ENCODE data around the gene MTPN.

The MTPN gene

GRCh38 chr7:136016649-136017395, 39.7 kb upstream of the MTPN start:
- no peak for DNase-seq (ENCODE audit: low read depth)
- TF ChIP-seq MYC (IDR thresholded peaks at IDR 0.05; ENCODE audit: low read depth, low read length) (no peak), POLR2A (IDR thresholded peaks at IDR 0.05; ENCODE audit: extremely low read depth, insufficient read length) (no peak), MAX (IDR thresholded peaks at IDR 0.05; ENCODE audit: low read depth, low read length) (no peak), CTCF (IDR thresholded peaks at IDR 0.05; ENCODE audit: low read depth, low read length) (no peak)
- H3K4me3 ChIP-seq (ENCODE audit: low read depth, low read length): no peak overlapping the region

GRCh38 chr7:136015638-136016037, 38.5 kb upstream of the MTPN start:
- no peak overlapping the region for H3K4me3 ChIP-seq (ENCODE audit: low read depth, low read length)
- TF ChIP-seq CTCF (IDR thresholded peaks at IDR 0.05; ENCODE audit: low read depth, low read length) (no peak), POLR2A (IDR thresholded peaks at IDR 0.05; ENCODE audit: extremely low read depth, insufficient read length) (no peak), MAX (IDR thresholded peaks at IDR 0.05; ENCODE audit: low read depth, low read length) (no peak), MYC (IDR thresholded peaks at IDR 0.05; ENCODE audit: low read depth, low read length) (no peak)
- DNase-seq (ENCODE audit: low read depth): no peak

- no peak for DNase-seq (ENCODE audit: low read depth)
- no peak overlapping the region for H3K4me3 ChIP-seq (ENCODE audit: low read depth, low read length)
- no peak for TF ChIP-seq MYC (IDR thresholded peaks at IDR 0.05; ENCODE audit: low read depth, low read length)
- no peak for TF ChIP-seq MAX (IDR thresholded peaks at IDR 0.05; ENCODE audit: low read depth, low read length)
- no peak for TF ChIP-seq CTCF (IDR thresholded peaks at IDR 0.05; ENCODE audit: low read depth, low read length)
- TF ChIP-seq POLR2A (IDR thresholded peaks at IDR 0.05; ENCODE audit: extremely low read depth, insufficient read length): no peak
Measured at GRCh38 chr7:136014659-136015058, 37.5 kb upstream of the MTPN start.

GRCh38 chr7:136012238-136012637, 35.1 kb upstream of the MTPN start:
- no peak overlapping the region for H3K4me3 ChIP-seq (ENCODE audit: low read depth, low read length)
- DNase-seq (ENCODE audit: low read depth): no peak
- no peak for TF ChIP-seq MYC (IDR thresholded peaks at IDR 0.05; ENCODE audit: low read depth, low read length)
- no peak for TF ChIP-seq CTCF (IDR thresholded peaks at IDR 0.05; ENCODE audit: low read depth, low read length)
- no peak for TF ChIP-seq POLR2A (IDR thresholded peaks at IDR 0.05; ENCODE audit: extremely low read depth, insufficient read length)
- TF ChIP-seq MAX (IDR thresholded peaks at IDR 0.05; ENCODE audit: low read depth, low read length): no peak

GRCh38 chr7:136009488-136010079, 32.4 kb upstream of the MTPN start:
- H3K4me3 ChIP-seq (ENCODE audit: low read depth, low read length): no peak overlapping the region
- DNase-seq (ENCODE audit: low read depth): peak; percentile 64
- TF ChIP-seq CTCF (IDR thresholded peaks at IDR 0.05; ENCODE audit: low read depth, low read length): peak; percentile 37
- TF ChIP-seq MYC (IDR thresholded peaks at IDR 0.05; ENCODE audit: low read depth, low read length): no peak
- TF ChIP-seq POLR2A (IDR thresholded peaks at IDR 0.05; ENCODE audit: extremely low read depth, insufficient read length): no peak
- no peak for TF ChIP-seq MAX (IDR thresholded peaks at IDR 0.05; ENCODE audit: low read depth, low read length)
